Measurements from ENCODE around the gene LY86.

The LY86 gene

GRCh38 chr6:6569811-6570164 lies 18.7 kb upstream of the LY86 start:
- no peak for DNase-seq (ENCODE audit: low read depth in 4 of 4, low spot score in 1 of 4)

- no peak for DNase-seq (ENCODE audit: low read depth in 4 of 4, low spot score in 1 of 4)
These were observed 17.4 kb upstream of the LY86 start for GRCh38 chr6:6570929-6571671.

DNA sequence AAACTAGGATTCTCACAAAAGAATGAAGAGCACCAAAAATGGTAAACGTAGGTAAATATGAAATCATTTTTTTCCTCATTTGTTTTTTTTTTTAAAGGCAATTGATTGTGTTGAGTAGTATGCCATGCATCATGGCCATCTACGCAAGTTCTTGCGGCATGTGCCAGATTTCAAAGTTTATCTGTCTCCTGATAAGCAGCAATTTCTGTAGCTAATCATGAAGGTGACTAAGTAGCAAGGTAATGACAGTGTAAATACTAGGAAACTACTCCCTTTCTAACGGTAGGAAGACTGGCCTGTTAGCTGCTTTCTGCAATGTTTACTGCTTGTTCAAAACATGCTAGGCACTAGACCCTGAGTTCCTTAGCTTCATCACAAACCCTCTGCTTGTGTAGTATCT lies 13.4 kb upstream of the LY86 start:
- DNase-seq (ENCODE audit: low read depth in 4 of 4, low spot score in 1 of 4), result no peak

GRCh38 chr6:6577735-6578134 lies 10.8 kb upstream of the LY86 start:
- no peak for DNase-seq (ENCODE audit: low read depth in 4 of 4, low spot score in 1 of 4)

GRCh38 chr6:6579281-6579680 lies 9.2 kb upstream of the LY86 start:
- no peak for DNase-seq (ENCODE audit: low read depth in 4 of 4, low spot score in 1 of 4)

DNA sequence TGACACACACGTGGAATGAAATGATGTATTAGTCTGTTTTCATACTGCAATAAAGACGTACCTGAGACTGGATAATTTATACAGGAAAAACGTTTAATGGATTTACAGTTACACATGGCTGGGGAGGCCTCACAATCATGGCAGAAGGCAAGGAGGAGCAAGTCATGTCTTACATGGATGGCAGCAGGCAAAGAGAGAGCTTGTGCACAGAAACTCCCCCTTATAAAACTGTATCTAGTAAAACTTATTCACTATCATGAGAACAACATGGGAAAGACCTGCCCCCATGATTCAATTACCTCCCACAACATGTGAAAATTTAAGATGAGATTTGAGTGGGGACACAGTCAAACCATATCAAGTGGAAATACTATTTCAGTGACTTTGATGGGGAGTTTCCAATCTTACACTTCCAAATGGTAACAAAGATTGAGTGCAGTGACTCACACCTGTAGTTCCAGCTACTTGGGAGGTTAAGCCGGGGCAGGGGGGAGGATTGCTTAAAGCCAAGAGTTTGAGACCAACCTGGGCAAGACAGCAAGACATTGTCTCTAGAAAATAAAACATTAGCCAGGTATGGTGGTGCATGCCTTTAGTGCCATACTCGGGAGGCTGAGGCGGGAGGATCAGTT lies 8.2 kb upstream of the LY86 start:
- DNase-seq (ENCODE audit: low read depth in 4 of 4, low spot score in 1 of 4), result no peak

DNA sequence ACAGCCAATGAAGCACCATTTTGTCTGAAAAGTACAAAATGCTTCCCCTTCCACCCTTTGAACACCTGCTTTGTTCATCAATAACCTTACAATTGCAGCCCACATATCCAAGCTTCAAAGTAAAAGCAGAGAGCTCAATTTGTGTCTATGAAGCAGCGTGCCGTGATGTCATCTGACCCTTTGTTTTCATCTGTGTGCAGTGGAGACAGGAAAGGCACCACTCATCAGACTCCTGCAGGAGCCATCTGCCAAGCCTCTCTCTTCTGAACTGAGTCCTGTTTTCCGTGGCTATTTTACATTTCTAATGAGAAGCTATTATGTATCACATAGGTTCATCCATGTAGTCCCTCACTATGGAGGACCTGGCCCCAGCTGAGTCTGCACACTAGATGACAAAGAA lies 7.5 kb upstream of the LY86 start:
- no peak for DNase-seq (ENCODE audit: low read depth in 4 of 4, low spot score in 1 of 4)

DNA sequence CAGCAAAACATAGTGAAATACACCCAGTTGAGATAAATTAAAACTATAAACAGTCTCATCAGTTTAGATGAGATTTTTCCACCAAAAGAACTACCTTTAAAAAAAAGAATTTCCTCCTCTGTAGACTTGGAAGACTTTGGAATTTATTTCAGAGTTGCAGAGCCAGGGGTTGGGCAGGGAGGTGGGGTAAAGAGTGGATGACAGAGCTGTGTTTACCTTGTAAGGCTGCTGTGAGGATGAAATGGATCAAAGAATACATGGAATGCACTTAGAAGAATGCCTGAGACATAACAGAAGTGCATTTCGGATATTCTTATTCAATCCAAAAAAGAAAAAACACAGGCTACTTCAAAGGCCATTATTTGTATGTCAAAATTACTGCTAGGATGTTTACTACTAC lies 6.4 kb upstream of the LY86 start:
- DNase-seq (ENCODE audit: low read depth in 4 of 4, low spot score in 1 of 4), result no peak

- no peak for DNase-seq (ENCODE audit: low read depth in 4 of 4, low spot score in 1 of 4)
These were observed 4.7 kb upstream of the LY86 start for GRCh38 chr6:6583836-6584235.

GRCh38 chr6:6584310-6585002 lies 4.1 kb upstream of the LY86 start:
- DNase-seq (ENCODE audit: low read depth in 4 of 4, low spot score in 1 of 4), result no peak

DNA sequence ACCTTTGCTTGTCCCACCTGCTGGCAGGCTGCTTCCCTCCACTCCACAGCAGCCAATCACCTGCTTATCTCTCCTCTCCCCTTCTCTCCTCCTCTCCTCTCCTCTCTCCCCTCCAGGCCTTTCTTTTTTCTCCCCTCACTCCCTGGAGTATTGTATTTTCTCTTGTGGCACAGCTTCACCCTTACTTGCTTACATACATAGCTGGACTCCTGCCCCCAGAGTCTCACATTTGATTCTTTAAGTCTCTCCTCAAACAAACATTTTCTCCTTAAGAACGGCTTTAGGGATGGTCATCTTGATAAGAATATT lies 3.6 kb upstream of the LY86 start:
- DNase-seq (ENCODE audit: low read depth in 4 of 4, low spot score in 1 of 4), result no peak

GRCh38 chr6:6586167-6586566 lies 2.4 kb upstream of the LY86 start:
- no peak for DNase-seq (ENCODE audit: low read depth in 4 of 4, low spot score in 1 of 4)

DNA sequence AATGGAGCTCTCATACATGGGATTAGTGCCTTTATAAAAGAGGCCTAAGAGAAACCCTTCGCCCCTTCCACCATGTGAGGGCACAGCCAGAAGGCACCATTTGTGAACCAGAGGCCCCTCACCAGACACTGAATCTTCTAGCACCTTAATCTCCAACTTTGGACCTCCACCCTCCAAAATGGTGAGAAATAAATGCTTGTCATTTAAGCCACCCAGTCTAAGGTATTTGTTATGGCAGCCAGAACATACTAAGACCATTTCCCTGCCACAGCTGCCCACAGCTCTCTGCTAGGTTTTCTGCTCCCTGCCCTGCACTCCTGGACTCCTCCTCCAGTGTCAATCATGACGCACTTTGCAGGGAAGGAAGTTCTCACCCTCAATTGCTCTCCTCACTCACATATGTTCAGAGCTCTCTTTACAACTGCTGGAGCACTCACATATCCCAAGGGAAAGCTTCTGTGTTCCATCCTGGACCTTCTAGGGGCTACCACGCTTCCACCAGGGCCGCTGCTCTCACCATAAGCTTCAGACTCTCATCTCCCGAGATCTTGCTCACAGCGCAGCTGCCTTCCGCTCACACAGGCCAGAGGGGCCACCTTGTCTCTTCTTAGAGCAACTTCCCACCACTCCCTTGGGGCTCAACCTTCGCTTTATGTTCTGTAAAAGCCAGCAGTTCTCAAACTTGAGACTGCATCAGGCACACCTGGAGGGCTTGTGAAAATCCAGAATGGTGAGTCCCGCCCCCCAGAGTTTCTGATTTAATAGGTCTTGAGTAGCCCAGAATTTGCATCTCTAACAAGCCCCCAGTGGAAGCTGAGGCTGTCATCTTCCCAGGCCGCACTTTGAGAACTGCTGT lies 1.6 kb upstream of the LY86 start:
- DNase-seq (ENCODE audit: low read depth in 4 of 4, low spot score in 1 of 4), result no peak

DNA sequence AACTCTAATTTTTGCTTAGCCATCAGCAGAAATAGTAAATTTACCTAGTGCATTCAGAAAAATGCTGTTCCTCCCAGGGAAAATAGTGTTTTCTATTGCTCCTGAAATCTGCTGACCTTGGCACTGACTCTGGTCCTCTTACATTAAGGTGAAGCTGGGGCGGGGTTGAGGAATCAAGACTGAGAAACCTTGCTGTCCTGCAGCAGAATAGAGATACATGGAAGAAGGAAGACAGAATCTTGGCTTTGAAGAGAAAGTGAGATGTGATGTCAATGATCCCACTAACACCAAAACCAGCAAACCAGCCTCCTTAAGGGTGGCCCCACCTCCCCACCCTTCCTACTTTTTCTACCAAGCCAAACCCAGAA lies 840 bp upstream of the LY86 start:
- no peak for DNase-seq (ENCODE audit: low read depth in 4 of 4, low spot score in 1 of 4)

GRCh38 chr6:6588924-6589709 lies 597 bp downstream of the LY86 start:
- no peak for DNase-seq (ENCODE audit: low read depth in 4 of 4, low spot score in 1 of 4)

- DNase-seq (ENCODE audit: low read depth in 4 of 4, low spot score in 1 of 4), result no peak
These were observed 2.0 kb downstream of the LY86 start for GRCh38 chr6:6590530-6590929.

- DNase-seq (ENCODE audit: low read depth in 4 of 4, low spot score in 1 of 4), result no peak
These were observed 3.4 kb downstream of the LY86 start for GRCh38 chr6:6591778-6592465.

- DNase-seq (ENCODE audit: low read depth in 4 of 4, low spot score in 1 of 4), result no peak
These were observed 4.4 kb downstream of the LY86 start for GRCh38 chr6:6592826-6593475.

- DNase-seq (ENCODE audit: low read depth in 4 of 4, low spot score in 1 of 4), result no peak
These were observed 5.4 kb downstream of the LY86 start for GRCh38 chr6:6593867-6594468.

- DNase-seq (ENCODE audit: low read depth in 4 of 4, low spot score in 1 of 4), result no peak
These were observed 6.5 kb downstream of the LY86 start for GRCh38 chr6:6595025-6595424.

Measured in stimulated activated CD4-positive, alpha-beta T cell treated with anti-CD3 and anti-CD28 coated beads, Interleukin-1b, Interleukin-23, amount 100 ng/mL, for 24 hours (primary cell).